Activated CD4-positive, alpha-beta T cell treated with anti-CD3 and anti-CD28 coated beads, Interleukin-2, amount 10 ng/mL, durations not matched to agents 7 days and 5 days (primary cell): ENCODE results near the gene DNAJC15. TPM values are rescaled to one million over a fixed set of nuclear protein-coding genes. Genes with fewer than 3 reads are reported as not detected.

Experiments
- CTCF ChIA-PET: fragments of 350-600 bp; sonication (Branson Sonifier 250); formaldehyde crosslinking; loops from one replicate; lab custom pipeline; 2021; ENCODE audit warnings: antibody characterized with exemption; lab: Charles Lee
- POLR2A ChIA-PET: fragments of 350-600 bp; sonication (Branson Sonifier 250); formaldehyde crosslinking; loops from one replicate; lab custom pipeline; 2021; ENCODE audit warnings: antibody characterized with exemption; lab: Charles Lee
- DNase-seq: peaks from one replicate; pipeline ENCODE4 v3.0.0-alpha.2; 2020
- H3K27ac Mint-ChIP-seq: one replicate; pipeline ENCODE4 v1.8.0; 2021; ENCODE audit warnings: mild to moderate bottlenecking, moderate library complexity, mixed read lengths
- H3K27me3 Mint-ChIP-seq: one replicate; pipeline ENCODE4 v1.8.0; 2021; ENCODE audit warnings: mixed read lengths
- H3K36me3 Mint-ChIP-seq: one replicate; pipeline ENCODE4 v1.8.0; 2021; ENCODE audit warnings: low read depth, mixed read lengths
- H3K4me1 Mint-ChIP-seq: one replicate; pipeline ENCODE4 v1.8.0; 2021; ENCODE audit warnings: mixed read lengths
- H3K4me3 Mint-ChIP-seq: one replicate; pipeline ENCODE4 v1.8.0; 2021; ENCODE audit warnings: mild to moderate bottlenecking, moderate library complexity, mixed read lengths
- H3K9me3 Mint-ChIP-seq: one replicate; pipeline ENCODE4 v1.8.0; 2021; ENCODE audit warnings: mixed read lengths
- total RNA-seq, 2 experiments: library from RNA; stranded (reverse); gene quantifications; one replicate each; pipeline ENCODE4 v1.2.3, GENCODE V29; 2021

Gene DNAJC15
- total RNA-seq, 2 experiments from 2014 or later, result 12.5 to 18.5 TPM

GRCh38 chr13:43139211-43139610, 115.8 kb downstream of the DNAJC15 start:
- no peaks in the 10 kb centered on the region for H3K4me1 Mint-ChIP-seq
- H3K36me3 Mint-ChIP-seq, result no peaks in the 10 kb centered on the region
- H3K27me3 Mint-ChIP-seq, result peaks cover 5% of the 10 kb centered on the region
- DNase-seq, result no peak
- ChIA-PET POLR2A (no interaction called here), CTCF (no interaction called here)
- H3K27ac Mint-ChIP-seq, result no peak overlapping the region
- H3K9me3 Mint-ChIP-seq, result no peaks in the 10 kb centered on the region
- H3K4me3 Mint-ChIP-seq, result no peak overlapping the region

- Mint-ChIP-seq H3K27ac (no peak overlapping the region), H3K36me3 (no peaks in the 10 kb centered on the region), H3K4me1 (no peaks in the 10 kb centered on the region), H3K27me3 (peaks cover 5% of the 10 kb centered on the region), H3K9me3 (no peaks in the 10 kb centered on the region), H3K4me3 (no peak overlapping the region)
- DNase-seq, result no peak
- ChIA-PET POLR2A (no interaction called here), CTCF (no interaction called here)
These were observed 116.5 kb downstream of the DNAJC15 start for GRCh38 chr13:43139921-43140320.

- Mint-ChIP-seq H3K27ac (no peak overlapping the region), H3K27me3 (peaks cover 10% of the 10 kb centered on the region), H3K4me3 (no peak overlapping the region), H3K4me1 (no peaks in the 10 kb centered on the region), H3K36me3 (no peaks in the 10 kb centered on the region), H3K9me3 (no peaks in the 10 kb centered on the region)
- no peak for DNase-seq
- ChIA-PET CTCF (no interaction called here), POLR2A (no interaction called here)
These were observed 117.6 kb downstream of the DNAJC15 start for GRCh38 chr13:43140985-43141384.

- H3K4me1 Mint-ChIP-seq, result no peaks in the 10 kb centered on the region
- no peak overlapping the region for H3K4me3 Mint-ChIP-seq
- no peak for DNase-seq
- H3K27me3 Mint-ChIP-seq, result peaks cover 15% of the 10 kb centered on the region
- CTCF ChIA-PET, result no interaction called here
- H3K27ac Mint-ChIP-seq, result no peak overlapping the region
- POLR2A ChIA-PET, result no interaction called here
- no peaks in the 10 kb centered on the region for H3K36me3 Mint-ChIP-seq
- no peaks in the 10 kb centered on the region for H3K9me3 Mint-ChIP-seq
These were observed 118.3 kb downstream of the DNAJC15 start for GRCh38 chr13:43141685-43142084.

GRCh38 chr13:43143591-43143990, 120.2 kb downstream of the DNAJC15 start:
- POLR2A ChIA-PET, result no interaction called here
- H3K4me1 Mint-ChIP-seq, result no peaks in the 10 kb centered on the region
- H3K9me3 Mint-ChIP-seq, result no peaks in the 10 kb centered on the region
- H3K27ac Mint-ChIP-seq, result no peak overlapping the region
- no peak for DNase-seq
- CTCF ChIA-PET, result no interaction called here
- H3K27me3 Mint-ChIP-seq, result peaks cover 15% of the 10 kb centered on the region
- H3K4me3 Mint-ChIP-seq, result no peak overlapping the region
- H3K36me3 Mint-ChIP-seq, result no peaks in the 10 kb centered on the region

GRCh38 chr13:43145534-43146196, 122.3 kb downstream of the DNAJC15 start:
- Mint-ChIP-seq H3K36me3 (no peaks in the 10 kb centered on the region), H3K4me1 (no peaks in the 10 kb centered on the region), H3K27me3 (peaks cover 15% of the 10 kb centered on the region), H3K9me3 (no peaks in the 10 kb centered on the region), H3K4me3 (no peak overlapping the region), H3K27ac (no peak overlapping the region)
- no peak for DNase-seq
- POLR2A ChIA-PET, result no interaction called here
- CTCF ChIA-PET, result no interaction called here

- Mint-ChIP-seq H3K36me3 (no peaks in the 10 kb centered on the region), H3K27me3 (peaks cover 15% of the 10 kb centered on the region), H3K4me3 (no peak overlapping the region), H3K9me3 (no peaks in the 10 kb centered on the region), H3K4me1 (no peaks in the 10 kb centered on the region), H3K27ac (no peak overlapping the region)
- POLR2A ChIA-PET, result no interaction called here
- no peak for DNase-seq
- CTCF ChIA-PET, result no interaction called here
These were observed 123.0 kb downstream of the DNAJC15 start for GRCh38 chr13:43146400-43146799.

GRCh38 chr13:43150369-43151207, 127.2 kb downstream of the DNAJC15 start:
- CTCF ChIA-PET, result no interaction called here
- H3K36me3 Mint-ChIP-seq, result no peaks in the 10 kb centered on the region

GRCh38 chr13:43153436-43154090, 130.2 kb downstream of the DNAJC15 start:
- DNase-seq, result no peak
- Mint-ChIP-seq H3K27ac (no peak overlapping the region), H3K4me3 (no peak overlapping the region), H3K4me1 (no peaks in the 10 kb centered on the region), H3K27me3 (peaks cover 2% of the 10 kb centered on the region), H3K36me3 (no peaks in the 10 kb centered on the region), H3K9me3 (no peaks in the 10 kb centered on the region)
- ChIA-PET POLR2A (no interaction called here), CTCF (interaction anchor here (0.6 kb wide), 1 partner anchor 165 kb away, joined by 3 read pairs; no protein-coding TSS in a partner anchor)

More at GRCh38 chr13:43150369-43151207, 127.2 kb downstream of the DNAJC15 start:
- no peak overlapping the region for H3K27ac Mint-ChIP-seq
- no peak overlapping the region for H3K4me3 Mint-ChIP-seq
- H3K9me3 Mint-ChIP-seq, result no peaks in the 10 kb centered on the region
- peaks cover 15% of the 10 kb centered on the region for H3K27me3 Mint-ChIP-seq
- POLR2A ChIA-PET, result no interaction called here
- DNase-seq, result no peak
- H3K4me1 Mint-ChIP-seq, result no peaks in the 10 kb centered on the region

GRCh38 chr13:43154156-43154651, 130.8 kb downstream of the DNAJC15 start:
- CTCF ChIA-PET, result interaction anchor here (0.6 kb wide), 1 partner anchor 165 kb away, joined by 3 read pairs; no protein-coding TSS in a partner anchor
- Mint-ChIP-seq H3K4me1 (no peaks in the 10 kb centered on the region), H3K36me3 (no peaks in the 10 kb centered on the region), H3K27me3 (peaks cover 2% of the 10 kb centered on the region), H3K9me3 (no peaks in the 10 kb centered on the region), H3K27ac (no peak overlapping the region), H3K4me3 (no peak overlapping the region)
- DNase-seq, result no peak
- POLR2A ChIA-PET, result no interaction called here

GRCh38 chr13:43154839-43155238, 131.5 kb downstream of the DNAJC15 start:
- POLR2A ChIA-PET, result no interaction called here
- no peak for DNase-seq
- Mint-ChIP-seq H3K4me1 (no peaks in the 10 kb centered on the region), H3K36me3 (no peaks in the 10 kb centered on the region), H3K4me3 (no peak overlapping the region), H3K27me3 (peaks cover 2% of the 10 kb centered on the region), H3K27ac (no peak overlapping the region), H3K9me3 (no peaks in the 10 kb centered on the region)
- CTCF ChIA-PET, result no interaction called here

- Mint-ChIP-seq H3K4me1 (no peaks in the 10 kb centered on the region), H3K27ac (no peak overlapping the region), H3K4me3 (no peak overlapping the region), H3K36me3 (no peaks in the 10 kb centered on the region), H3K9me3 (no peaks in the 10 kb centered on the region), H3K27me3 (peaks cover 4% of the 10 kb centered on the region)
- CTCF ChIA-PET, result no interaction called here
- no peak for DNase-seq
- POLR2A ChIA-PET, result no interaction called here
These were observed 133.5 kb downstream of the DNAJC15 start for GRCh38 chr13:43156916-43157315.

- CTCF ChIA-PET, result no interaction called here
- Mint-ChIP-seq H3K27me3 (peaks cover 4% of the 10 kb centered on the region), H3K4me3 (no peak overlapping the region), H3K4me1 (no peaks in the 10 kb centered on the region), H3K36me3 (no peaks in the 10 kb centered on the region), H3K27ac (no peak overlapping the region), H3K9me3 (no peaks in the 10 kb centered on the region)
- no peak for DNase-seq
- POLR2A ChIA-PET, result no interaction called here
These were observed 134.4 kb downstream of the DNAJC15 start for GRCh38 chr13:43157796-43158195.
